K562 (cell line): ENCODE measurements around the gene TTLL11.

ENCODE experiments used
- ADNP ChIP-seq: fragments of 200-800 bp; sonication (Bioruptor generic); IDR thresholded peaks from 2 replicates; pipeline ENCODE4 v1.6.1; 2016; ENCODE audit warnings: missing genetic modification characterization, missing compliant biosample characterization
- ETS2 ChIP-seq: IDR thresholded peaks from 2 replicates; pipeline ENCODE4 v1.6.1; 2016; ENCODE audit warnings: borderline replicate concordance, missing genetic modification characterization, mild to moderate bottlenecking, moderate library complexity, missing compliant biosample characterization; ENCODE audit not compliant: poor library complexity, severe bottlenecking
- HMG20B ChIP-seq: fragments of 250-450 bp; sonication (Bioruptor Pico); IDR thresholded peaks from 2 replicates; pipeline ENCODE4 v1.5.0; 2021; ENCODE audit warnings: mild to moderate bottlenecking
- KLF16 ChIP-seq: IDR thresholded peaks from 2 replicates; pipeline ENCODE4 v1.6.1; 2016; ENCODE audit warnings: antibody characterized with exemption
- MYC ChIP-seq, 2 experiments: fragments of 250-450 bp in 1 of 2; sonication (Bioruptor Pico) in 1 of 2; IDR thresholded peaks; 2 replicates each; pipeline versions ENCODE4 v1.5.1 to v1.6.1; 2012 to 2021; ENCODE audit warnings: low read depth in 2 of 2, borderline replicate concordance in 1 of 2, improper control_type of control experiment in 1 of 2, low read length in 1 of 2, mild to moderate bottlenecking in 1 of 2, moderate library complexity in 1 of 2
- NKRF ChIP-seq: fragments of 450-650 bp; IDR thresholded peaks from 2 replicates; pipeline ENCODE4 v1.6.1; 2016; ENCODE audit warnings: borderline replicate concordance
- PREB ChIP-seq: sonication (generic); formaldehyde crosslinking; IDR thresholded peaks from 2 replicates; pipeline ENCODE4 v1.8.1; 2023; ENCODE audit warnings: mild to moderate bottlenecking, missing genetic modification reagents
- RAD21 ChIP-seq, 2 experiments: fragments of 250-450 bp in 1 of 2; fragments of 450-650 bp in 1 of 2; sonication (Bioruptor Pico) in 1 of 2; formaldehyde crosslinking in 1 of 2; IDR thresholded peaks in 1 of 2; conservative IDR thresholded peaks in 1 of 2; 2 replicates each; pipeline versions ENCODE4 v1.4.0 to v1.8.0; 2020 to 2022; ENCODE audit warnings: mild to moderate bottlenecking in 2 of 2, moderate library complexity in 1 of 2
- TCF7 ChIP-seq: sonication (generic); IDR thresholded peaks from 2 replicates; pipeline ENCODE4 v1.6.1; 2016; ENCODE audit warnings: antibody characterized with exemption, borderline replicate concordance
- ZNF274 ChIP-seq: IDR thresholded peaks from 2 replicates; pipeline ENCODE4 v1.6.1; 2011; ENCODE audit warnings: low read depth, mild to moderate bottlenecking, low read length, moderate library complexity, borderline replicate concordance
- ZNF354B ChIP-seq: fragments of 250-450 bp; sonication (Bioruptor Pico); IDR thresholded peaks from 2 replicates; pipeline ENCODE4 v1.4.0; 2020

GRCh38 chr9:121861501-121862180 is 231.5 kb downstream of the TTLL11 start:
- TF ChIP-seq HMG20B (CRISPR knock-in tag) (no peak), RAD21 (CRISPR knock-in tag; conservative IDR thresholded peaks at IDR 0.05 in 1 of 2, IDR thresholded peaks at IDR 0.05 in 1 of 2) (peak; percentile 44 to 76), ZNF354B (no peak), MYC (IDR thresholded peaks at IDR 0.05; ENCODE audit: low read depth, low read length) (no peak), MYC (CRISPR knock-in tag; IDR thresholded peaks at IDR 0.05; ENCODE audit: borderline replicate concordance, low read depth) (no peak), KLF16 (no peak), ADNP (tag) (no peak), PREB (CRISPR knock-in tag) (no peak), TCF7 (no peak), NKRF (no peak), ETS2 (tag) (no peak), ZNF274 (no peak)
